Measurements from ENCODE around the gene SRRD. TPM values are rescaled to one million over a fixed set of nuclear protein-coding genes. Genes with fewer than 3 reads are reported as not detected.
"Not testable (repeated sequence)": the region's sequence is repeated elsewhere in the genome, so short reads cannot be mapped to it uniquely, and the experiment has no call there.

Gene SRRD
- total and polyA plus RNA-seq, 9 donors: 7.3 to 25.2 (median 18.4) TPM

GRCh38 chr22:26527574-26528465 is 44.1 kb downstream of the SRRD start:
- Histone ChIP-seq H3K4me1 (ENCODE audit: insufficient read depth) (no peaks in the 10 kb centered on the region), H3K27ac (no peak overlapping the region), H3K4me3 (no peak overlapping the region), H3K36me3 (no peaks in the 10 kb centered on the region), H3K9me3 (no peaks in the 10 kb centered on the region), H3K27me3 (no peaks in the 10 kb centered on the region)
- DNase-seq: no peak
- TF ChIP-seq EP300 (IDR thresholded peaks at IDR 0.05) (no peak), POLR2A (IDR thresholded peaks at IDR 0.05) (no peak), CTCF (IDR thresholded peaks at IDR 0.05) (no peak)
- WGBS, 3 donors: 59 to 65% (median 65%) methylated on average over 15 of the region's 15 CpGs
- intact Hi-C loops (cut with DNase I): no loop called here

GRCh38 chr22:26528518-26528917 is 44.8 kb downstream of the SRRD start:
- H3K27me3 ChIP-seq; H3K27ac ChIP-seq; H3K9me3 ChIP-seq; H3K4me3 ChIP-seq; DNase-seq; intact Hi-C loops (cut with DNase I); H3K4me1 ChIP-seq (ENCODE audit: insufficient read depth); H3K36me3 ChIP-seq: not testable (repeated sequence)
- 86 to 88% (median 88%) methylated on average over 9 of the region's 9 CpGs for WGBS, 3 donors

GRCh38 chr22:26529345-26529744 is 45.7 kb downstream of the SRRD start:
- intact Hi-C loops (cut with DNase I): no loop called here
- DNase-seq: no peak
- no peaks in the 10 kb centered on the region for H3K4me1 ChIP-seq (ENCODE audit: insufficient read depth)
- TF ChIP-seq POLR2A (IDR thresholded peaks at IDR 0.05): no peak
- TF ChIP-seq EP300 (IDR thresholded peaks at IDR 0.05): no peak
- no peak for TF ChIP-seq CTCF (IDR thresholded peaks at IDR 0.05)
- no peak overlapping the region for H3K4me3 ChIP-seq
- no peak overlapping the region for H3K27ac ChIP-seq
- H3K27me3 ChIP-seq: no peaks in the 10 kb centered on the region
- no peaks in the 10 kb centered on the region for H3K9me3 ChIP-seq
- H3K36me3 ChIP-seq: no peaks in the 10 kb centered on the region
- 86 to 91% (median 90%) methylated on average over 2 of the region's 2 CpGs for WGBS, 3 donors

GRCh38 chr22:26534171-26534855 is 50.6 kb downstream of the SRRD start:
- Histone ChIP-seq H3K36me3 (no peaks in the 10 kb centered on the region), H3K4me3 (no peak overlapping the region), H3K27ac (no peak overlapping the region), H3K4me1 (ENCODE audit: insufficient read depth) (no peaks in the 10 kb centered on the region), H3K27me3 (no peaks in the 10 kb centered on the region), H3K9me3 (no peaks in the 10 kb centered on the region)
- intact Hi-C loops (cut with DNase I): no loop called here
- DNase-seq: no peak
- WGBS, 3 donors: 87 to 96% (median 90%) methylated on average over 7 of the region's 7 CpGs
- TF ChIP-seq CTCF (IDR thresholded peaks at IDR 0.05): no peak
- no peak for TF ChIP-seq EP300 (IDR thresholded peaks at IDR 0.05)
- TF ChIP-seq POLR2A (IDR thresholded peaks at IDR 0.05): no peak
